Dermis microvascular lymphatic vessel endothelial cell (primary cell): Measurements from ENCODE around the gene TMEM135. TPM values are rescaled to one million over a fixed set of nuclear protein-coding genes. Genes with fewer than 3 reads are reported as not detected.

Experiments used
- DNase-seq, 2 donors: peaks; one replicate each; pipeline versions ENCODE4 v3.0.0 to v3.0.0-alpha.2; 2010; ENCODE audit warnings: low read depth in 2 of 2
- total RNA-seq: library from RNA; depleted of rRNA; stranded (reverse); fragments of >200 nt; gene quantifications from 2 replicates; pipeline ENCODE4 v1.2.1, GENCODE V29; 2014

The TMEM135 gene
- total RNA-seq, 1 donor from 2014 or later, result 25.8 TPM

GRCh38 chr11:87300640-87301380 is 263.1 kb downstream of the TMEM135 start:
- DNase-seq, result no peak

- DNase-seq, result peak in 1 of 2 donors; percentile 40
Measured at GRCh38 chr11:87301785-87302540, 264.2 kb downstream of the TMEM135 start.

- no peak for DNase-seq
Measured at GRCh38 chr11:87304412-87304811, 266.7 kb downstream of the TMEM135 start.

GRCh38 chr11:87306262-87306851 is 268.6 kb downstream of the TMEM135 start:
- DNase-seq, result no peak

- peak in 1 of 2 donors; percentile 11 for DNase-seq
Measured at GRCh38 chr11:87307101-87307500, 269.4 kb downstream of the TMEM135 start.

- no peak for DNase-seq
Measured at GRCh38 chr11:87315229-87315628, 277.5 kb downstream of the TMEM135 start.

GRCh38 chr11:87316491-87316890 is 278.8 kb downstream of the TMEM135 start:
- no peak for DNase-seq

- no peak for DNase-seq
Measured at GRCh38 chr11:87317441-87317840, 279.7 kb downstream of the TMEM135 start.

- DNase-seq, result no peak
Measured at GRCh38 chr11:87320123-87320522, 282.4 kb downstream of the TMEM135 start.

- DNase-seq, result no peak
Measured at GRCh38 chr11:87322568-87322967, 284.8 kb downstream of the TMEM135 start.

- no peak for DNase-seq
Measured at GRCh38 chr11:87323899-87324298, 286.2 kb downstream of the TMEM135 start.

- no peak for DNase-seq
Measured at GRCh38 chr11:87324817-87325489, 287.2 kb downstream of the TMEM135 start.

- no peak for DNase-seq
Measured at GRCh38 chr11:87325490-87325872, 287.7 kb downstream of the TMEM135 start.

- no peak for DNase-seq
Measured at GRCh38 chr11:87326594-87326993, 288.9 kb downstream of the TMEM135 start.

- no peak for DNase-seq
Measured at GRCh38 chr11:87329172-87329571, 291.4 kb downstream of the TMEM135 start.

GRCh38 chr11:87330187-87330601 is 292.5 kb downstream of the TMEM135 start:
- DNase-seq, result no peak

- DNase-seq, result no peak
Measured at GRCh38 chr11:87331273-87331672, 293.5 kb downstream of the TMEM135 start.

GRCh38 chr11:87338046-87338639 is 300.4 kb downstream of the TMEM135 start:
- DNase-seq, result no peak

GRCh38 chr11:87339416-87339815 is 301.7 kb downstream of the TMEM135 start:
- DNase-seq, result no peak

- DNase-seq, result no peak
Measured at GRCh38 chr11:87347441-87347840, 309.7 kb downstream of the TMEM135 start.

- no peak for DNase-seq
Measured at GRCh38 chr11:87347854-87348253, 310.1 kb downstream of the TMEM135 start.

GRCh38 chr11:87351676-87352075 is 313.9 kb downstream of the TMEM135 start:
- no peak for DNase-seq
